Neural cell (in vitro differentiated cells): ENCODE results near the gene AZGP1. TPM values are rescaled to one million over a fixed set of nuclear protein-coding genes. Genes with fewer than 3 reads are reported as not detected.
"Not testable (repeated sequence)": the region's sequence is repeated elsewhere in the genome, so short reads cannot be mapped to it uniquely, and the experiment has no call there.

Source experiments
- H2AFZ ChIP-seq: fragments of 200-600, 300-800 bp; sonication (generic), shearing (Covaris generic); 2 replicates; pipeline ENCODE4 v1.6.0; 2014; ENCODE audit warnings: low read depth, mild to moderate bottlenecking, antibody characterized with exemption, low read length, moderate library complexity
- H3F3A ChIP-seq: fragments of 200-600 bp; shearing (Covaris generic); 2 replicates; pipeline ENCODE4 v1.6.1; 2016; ENCODE audit warnings: mild to moderate bottlenecking, moderate library complexity, mixed read lengths, antibody characterized with exemption, low read length; ENCODE audit not compliant: insufficient read depth, poor library complexity, severe bottlenecking
- H3K27ac ChIP-seq: fragments of 200-600, 300-800 bp; sonication (generic), shearing (Covaris generic); 2 replicates; pipeline ENCODE4 v1.5.1; 2014; ENCODE audit warnings: mild to moderate bottlenecking, low read length, moderate library complexity
- H3K27me3 ChIP-seq: fragments of 300-800, 200-600 bp; sonication (generic), shearing (Covaris generic); 2 replicates; pipeline ENCODE4 v1.6.0; 2014; ENCODE audit warnings: mild to moderate bottlenecking, low read depth, low read length, moderate library complexity; ENCODE audit not compliant: insufficient read depth
- H3K36me3 ChIP-seq: fragments of 300-800, 200-600 bp; sonication (generic), shearing (Covaris generic); 2 replicates; pipeline ENCODE4 v1.5.1; 2014; ENCODE audit warnings: mild to moderate bottlenecking, antibody characterized with exemption, low read length, moderate library complexity; ENCODE audit not compliant: insufficient read depth
- H3K4me2 ChIP-seq: fragments of 300-800, 200-600 bp; sonication (generic), shearing (Covaris generic); 2 replicates; pipeline ENCODE4 v1.6.0; 2014; ENCODE audit warnings: mild to moderate bottlenecking, low read length
- H3K4me3 ChIP-seq: fragments of 300-800, 200-600 bp; sonication (generic), shearing (Covaris generic); 2 replicates; pipeline ENCODE4 v1.5.1; 2014; ENCODE audit warnings: mild to moderate bottlenecking, low read length, moderate library complexity
- H3K79me2 ChIP-seq: fragments of 200-600 bp; shearing (Covaris generic); replicated peaks from 2 replicates; pipeline ENCODE4 v1.6.0; 2014; ENCODE audit warnings: mild to moderate bottlenecking, low read length, moderate library complexity; ENCODE audit not compliant: insufficient read depth
- H3K9ac ChIP-seq: fragments of 300-800, 200-600 bp; sonication (generic), shearing (Covaris generic); 2 replicates; pipeline ENCODE4 v1.6.1; 2016; ENCODE audit warnings: mild to moderate bottlenecking, low read length, mixed read lengths
- H3K9me2 ChIP-seq: fragments of 200-600 bp; shearing (Covaris generic); 2 replicates; pipeline ENCODE4 v1.6.1; 2016; ENCODE audit warnings: mild to moderate bottlenecking, low read length, mixed read lengths; ENCODE audit not compliant: insufficient read depth
- H3K9me3 ChIP-seq: fragments of 200-600, 300-800 bp; sonication (generic), shearing (Covaris generic); 2 replicates; pipeline ENCODE4 v1.6.1; 2016; ENCODE audit warnings: mild to moderate bottlenecking, mixed run types, low read length, moderate library complexity, mixed read lengths
- H4K20me1 ChIP-seq: fragments of 200-600 bp; shearing (Covaris generic); 2 replicates; pipeline ENCODE4 v1.6.1; 2016; ENCODE audit warnings: mild to moderate bottlenecking, mixed run types; ENCODE audit not compliant: insufficient read depth
- EP300 ChIP-seq: fragments of 450-650 bp; conservative IDR thresholded peaks from 2 replicates; pipeline ENCODE4 v1.6.1; 2014; ENCODE audit warnings: antibody characterized with exemption, mild to moderate bottlenecking, moderate library complexity; ENCODE audit not compliant: poor library complexity, severe bottlenecking
- EZH2 ChIP-seq: fragments of 200-600, 300-800 bp; shearing (Covaris generic), sonication (generic); IDR thresholded peaks from 2 replicates; pipeline ENCODE4 v1.6.1; 2014; ENCODE audit warnings: antibody characterized with exemption, low read length, borderline replicate concordance, mild to moderate bottlenecking; ENCODE audit not compliant: insufficient read depth, poor library complexity, severe bottlenecking
- MXI1 ChIP-seq: fragments of 450-650 bp; conservative IDR thresholded peaks from 2 replicates; pipeline ENCODE4 v1.6.1; 2014; ENCODE audit warnings: antibody characterized with exemption, mild to moderate bottlenecking; ENCODE audit not compliant: poor library complexity, severe bottlenecking
- POLR2AphosphoS5 ChIP-seq: IDR thresholded peaks from 2 replicates; pipeline ENCODE4 v1.6.1; 2012
- RAD21 ChIP-seq: fragments of 450-650 bp; conservative IDR thresholded peaks from 2 replicates; pipeline ENCODE4 v1.6.1; 2014; ENCODE audit warnings: antibody characterized with exemption, mild to moderate bottlenecking, moderate library complexity
- SMC3 ChIP-seq: fragments of 450-650 bp; conservative IDR thresholded peaks from 2 replicates; pipeline ENCODE4 v1.6.1; 2014; ENCODE audit warnings: antibody characterized with exemption, mild to moderate bottlenecking, moderate library complexity; ENCODE audit not compliant: poor library complexity
- TAF1 ChIP-seq: IDR thresholded peaks from 2 replicates; pipeline ENCODE4 v1.6.1; 2012; ENCODE audit warnings: low read depth
- polyA plus RNA-seq: library from polyadenylated mRNA; depleted of rRNA; stranded (reverse); fragments of >200 nt; gene quantifications from 2 replicates; pipeline ENCODE4 v1.2.3, GENCODE V29; 2014
- TF ChIP-seq, protein P1 (sequence below): fragments of 450-650 bp; IDR thresholded peaks from 2 replicates; pipeline ENCODE4 v1.5.1; 2014; ENCODE audit warnings: antibody characterized with exemption, mild to moderate bottlenecking, moderate library complexity; ENCODE audit not compliant: poor library complexity, severe bottlenecking
- TF ChIP-seq, protein P2 (sequence below): IDR thresholded peaks from 2 replicates; pipeline ENCODE4 v1.6.1; 2012; ENCODE audit warnings: borderline replicate concordance

AZGP1 gene
- polyA plus RNA-seq, 1 donor from 2014 or later: not detected

DNA sequence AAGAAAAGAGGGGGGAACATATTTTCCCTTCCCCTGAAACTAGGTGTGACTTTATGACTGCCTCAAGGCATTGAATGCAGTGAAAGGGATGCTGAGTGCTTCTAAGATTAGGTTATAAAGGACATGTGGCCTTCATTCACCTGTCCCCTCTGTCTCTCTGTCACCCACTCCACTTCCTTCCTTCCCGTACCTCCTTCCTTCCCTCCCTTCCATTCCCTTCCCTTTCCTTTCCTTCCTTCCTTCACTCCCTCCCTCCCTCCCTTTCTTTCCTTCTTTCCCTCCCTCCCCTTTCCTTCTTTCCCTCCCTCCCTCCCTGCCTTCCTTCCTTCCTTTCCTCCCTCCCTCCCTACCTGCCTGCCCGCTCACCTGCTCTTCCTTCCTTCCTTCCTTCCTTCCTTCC lies 35.1 kb upstream of the AZGP1 start:
- Histone ChIP-seq H3K9me3 (no peaks in the 10 kb centered on the region), H3K79me2 (peaks cover 3% of the 10 kb centered on the region), H3K4me3 (no peak overlapping the region), H2AFZ (no peak overlapping the region), H3F3A (no peaks in the 10 kb centered on the region), H3K36me3 (no peaks in the 10 kb centered on the region), H3K9ac (no peak overlapping the region), H3K27me3 (no peaks in the 10 kb centered on the region), H3K27ac (no peak overlapping the region), H3K9me2 (no peaks in the 10 kb centered on the region), H4K20me1 (no peaks in the 10 kb centered on the region), H3K4me2 (no peak overlapping the region)
- TF ChIP-seq EP300 (no peak), SMC3 (no peak), EZH2 (no peak), TAF1 (no peak), MXI1 (no peak), POLR2AphosphoS5 (no peak), RAD21 (no peak)
- TF ChIP-seq, protein P1, sequence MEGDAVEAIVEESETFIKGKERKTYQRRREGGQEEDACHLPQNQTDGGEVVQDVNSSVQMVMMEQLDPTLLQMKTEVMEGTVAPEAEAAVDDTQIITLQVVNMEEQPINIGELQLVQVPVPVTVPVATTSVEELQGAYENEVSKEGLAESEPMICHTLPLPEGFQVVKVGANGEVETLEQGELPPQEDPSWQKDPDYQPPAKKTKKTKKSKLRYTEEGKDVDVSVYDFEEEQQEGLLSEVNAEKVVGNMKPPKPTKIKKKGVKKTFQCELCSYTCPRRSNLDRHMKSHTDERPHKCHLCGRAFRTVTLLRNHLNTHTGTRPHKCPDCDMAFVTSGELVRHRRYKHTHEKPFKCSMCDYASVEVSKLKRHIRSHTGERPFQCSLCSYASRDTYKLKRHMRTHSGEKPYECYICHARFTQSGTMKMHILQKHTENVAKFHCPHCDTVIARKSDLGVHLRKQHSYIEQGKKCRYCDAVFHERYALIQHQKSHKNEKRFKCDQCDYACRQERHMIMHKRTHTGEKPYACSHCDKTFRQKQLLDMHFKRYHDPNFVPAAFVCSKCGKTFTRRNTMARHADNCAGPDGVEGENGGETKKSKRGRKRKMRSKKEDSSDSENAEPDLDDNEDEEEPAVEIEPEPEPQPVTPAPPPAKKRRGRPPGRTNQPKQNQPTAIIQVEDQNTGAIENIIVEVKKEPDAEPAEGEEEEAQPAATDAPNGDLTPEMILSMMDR: no peak
- TF ChIP-seq, protein P2, sequence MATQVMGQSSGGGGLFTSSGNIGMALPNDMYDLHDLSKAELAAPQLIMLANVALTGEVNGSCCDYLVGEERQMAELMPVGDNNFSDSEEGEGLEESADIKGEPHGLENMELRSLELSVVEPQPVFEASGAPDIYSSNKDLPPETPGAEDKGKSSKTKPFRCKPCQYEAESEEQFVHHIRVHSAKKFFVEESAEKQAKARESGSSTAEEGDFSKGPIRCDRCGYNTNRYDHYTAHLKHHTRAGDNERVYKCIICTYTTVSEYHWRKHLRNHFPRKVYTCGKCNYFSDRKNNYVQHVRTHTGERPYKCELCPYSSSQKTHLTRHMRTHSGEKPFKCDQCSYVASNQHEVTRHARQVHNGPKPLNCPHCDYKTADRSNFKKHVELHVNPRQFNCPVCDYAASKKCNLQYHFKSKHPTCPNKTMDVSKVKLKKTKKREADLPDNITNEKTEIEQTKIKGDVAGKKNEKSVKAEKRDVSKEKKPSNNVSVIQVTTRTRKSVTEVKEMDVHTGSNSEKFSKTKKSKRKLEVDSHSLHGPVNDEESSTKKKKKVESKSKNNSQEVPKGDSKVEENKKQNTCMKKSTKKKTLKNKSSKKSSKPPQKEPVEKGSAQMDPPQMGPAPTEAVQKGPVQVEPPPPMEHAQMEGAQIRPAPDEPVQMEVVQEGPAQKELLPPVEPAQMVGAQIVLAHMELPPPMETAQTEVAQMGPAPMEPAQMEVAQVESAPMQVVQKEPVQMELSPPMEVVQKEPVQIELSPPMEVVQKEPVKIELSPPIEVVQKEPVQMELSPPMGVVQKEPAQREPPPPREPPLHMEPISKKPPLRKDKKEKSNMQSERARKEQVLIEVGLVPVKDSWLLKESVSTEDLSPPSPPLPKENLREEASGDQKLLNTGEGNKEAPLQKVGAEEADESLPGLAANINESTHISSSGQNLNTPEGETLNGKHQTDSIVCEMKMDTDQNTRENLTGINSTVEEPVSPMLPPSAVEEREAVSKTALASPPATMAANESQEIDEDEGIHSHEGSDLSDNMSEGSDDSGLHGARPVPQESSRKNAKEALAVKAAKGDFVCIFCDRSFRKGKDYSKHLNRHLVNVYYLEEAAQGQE: no peak

DNA sequence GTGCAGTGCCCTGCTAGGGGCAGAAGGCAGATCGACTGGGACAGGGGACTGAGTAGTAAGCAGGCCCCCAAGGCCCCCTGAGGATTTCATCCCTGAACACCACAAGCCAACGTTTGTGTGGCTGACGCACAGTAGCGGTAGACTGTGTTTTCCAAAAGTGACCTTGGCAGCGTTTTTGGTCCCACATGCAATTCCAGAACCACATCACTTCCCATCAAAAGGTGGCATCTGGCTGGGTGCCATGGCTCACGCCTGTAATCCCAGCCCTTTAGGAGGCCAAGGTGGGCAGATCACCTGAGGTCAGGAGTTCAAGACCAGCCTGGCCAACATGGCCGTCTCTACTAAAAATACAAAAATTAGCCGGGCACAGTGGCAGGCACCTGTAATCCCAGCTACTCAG lies 34.1 kb upstream of the AZGP1 start:
- not testable (repeated sequence) for H3K79me2 ChIP-seq, H4K20me1 ChIP-seq, H3K9me3 ChIP-seq, H3K4me2 ChIP-seq, H3K9ac ChIP-seq, H3K27ac ChIP-seq, H3K27me3 ChIP-seq, H3K36me3 ChIP-seq, H3F3A ChIP-seq, H3K4me3 ChIP-seq, H2AFZ ChIP-seq, H3K9me2 ChIP-seq

DNA sequence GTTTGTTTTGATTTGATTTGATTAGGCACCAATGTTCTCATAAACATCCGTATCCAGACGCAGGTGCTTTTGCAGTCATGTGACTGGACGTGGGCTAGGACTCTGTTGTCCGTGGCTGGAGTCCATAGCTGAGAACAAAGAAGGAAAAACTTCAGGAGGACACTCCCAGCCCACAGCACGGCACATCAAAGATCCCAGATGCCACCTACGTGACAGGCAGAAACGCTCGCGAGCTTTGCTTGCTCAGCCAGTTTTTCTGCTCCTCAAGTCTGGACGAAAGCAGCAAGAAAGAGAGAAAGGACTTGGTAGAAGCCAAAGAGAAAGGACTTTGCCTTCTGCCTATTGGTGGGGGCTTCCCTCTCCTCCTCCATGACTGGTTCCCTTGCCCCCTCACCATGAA lies 32.7 kb upstream of the AZGP1 start:
- Histone ChIP-seq H4K20me1 (no peaks in the 10 kb centered on the region), H3K4me3 (no peak overlapping the region), H3K9me3 (no peaks in the 10 kb centered on the region), H3K9me2 (no peaks in the 10 kb centered on the region), H3K79me2 (no peaks in the 10 kb centered on the region), H3K27ac (no peak overlapping the region), H3F3A (no peaks in the 10 kb centered on the region), H3K27me3 (no peaks in the 10 kb centered on the region), H3K9ac (no peak overlapping the region), H3K4me2 (no peak overlapping the region), H2AFZ (no peak overlapping the region), H3K36me3 (no peaks in the 10 kb centered on the region)
- TF ChIP-seq TAF1: no peak
- no peak for TF ChIP-seq EZH2
- no peak for TF ChIP-seq RAD21
- no peak for TF ChIP-seq EP300
- TF ChIP-seq MXI1: no peak
- TF ChIP-seq POLR2AphosphoS5: no peak
- TF ChIP-seq, protein P2: no peak
- TF ChIP-seq SMC3: no peak
- TF ChIP-seq, protein P1: no peak
